H1 (cell line): ENCODE data around the gene FGF2.

Experiments used
- EZH2 ChIP-seq: fragments of 200-600 bp; sonication (generic); IDR thresholded peaks from 2 replicates; pipeline ENCODE4 v1.7.1; 2012; ENCODE audit warnings: low read depth, mild to moderate bottlenecking, moderate library complexity, low read length, inconsistent platforms; ENCODE audit not compliant: severe bottlenecking
- POLR2A ChIP-seq, 2 experiments: IDR thresholded peaks; 1 replicate in 1 of 2; 2 replicates in 1 of 2; pipeline ENCODE4 v1.6.1; 2011; ENCODE audit warnings: low read depth in 2 of 2, low read length in 2 of 2, mild to moderate bottlenecking in 2 of 2; ENCODE audit errors: control extremely low read depth in 1 of 2
- POLR2AphosphoS5 ChIP-seq: IDR thresholded peaks from 2 replicates; pipeline ENCODE4 v1.6.1; 2011; ENCODE audit warnings: low read depth, low read length
- TF ChIP-seq, protein P1 (sequence below): IDR thresholded peaks from 2 replicates; pipeline ENCODE4 v1.6.1; 2012; ENCODE audit warnings: inconsistent platforms

DNA sequence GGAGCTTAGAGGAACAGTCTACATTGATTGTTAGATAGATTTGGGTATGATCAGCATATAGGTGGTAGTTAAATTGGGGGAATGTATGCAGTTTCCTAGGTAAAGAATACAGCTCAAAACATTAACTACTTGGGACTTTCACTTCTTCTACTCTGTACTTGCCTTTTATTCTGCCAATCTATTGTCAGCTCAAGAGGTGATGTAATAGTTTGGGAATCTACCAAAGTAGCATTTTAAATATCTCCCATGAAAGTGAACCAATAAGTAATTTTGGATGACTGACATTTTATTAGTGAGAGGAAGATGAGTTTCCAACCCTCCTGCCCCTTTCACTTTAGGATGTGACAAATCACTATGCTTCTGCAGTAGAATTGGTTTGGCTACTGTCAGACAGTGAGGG lies 52.4 kb downstream of the FGF2 start:
- TF ChIP-seq POLR2A (IDR thresholded peaks at IDR 0.05; ENCODE audit: control extremely low read depth in 1 of 2, low read depth in 2 of 2, low read length in 2 of 2) = no peak
- no peak for TF ChIP-seq EZH2
- no peak for TF ChIP-seq POLR2AphosphoS5
- TF ChIP-seq, protein P1, sequence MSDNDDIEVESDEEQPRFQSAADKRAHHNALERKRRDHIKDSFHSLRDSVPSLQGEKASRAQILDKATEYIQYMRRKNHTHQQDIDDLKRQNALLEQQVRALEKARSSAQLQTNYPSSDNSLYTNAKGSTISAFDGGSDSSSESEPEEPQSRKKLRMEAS = no peak
